Neuronal stem cell (in vitro differentiated cells): ENCODE results near the gene NFASC.

Experiments
- DNase-seq: peaks from one replicate; pipeline ENCODE4 v3.0.0-alpha.2; 2013; ENCODE audit warnings: low spot score
- H2AFZ ChIP-seq: one replicate; pipeline ENCODE4 v1.6.1; 2013; ENCODE audit warnings: mild to moderate bottlenecking, low read length, inconsistent platforms
- H2AK5ac ChIP-seq: 2 replicates; pipeline ENCODE4 v1.6.1; 2013; ENCODE audit warnings: low read depth, mild to moderate bottlenecking, inconsistent platforms, low read length, moderate library complexity, mixed read lengths
- H2BK120ac ChIP-seq: 2 replicates; pipeline ENCODE4 v1.6.1; 2013; ENCODE audit warnings: low read depth, mild to moderate bottlenecking, inconsistent platforms, low read length, moderate library complexity, mixed read lengths
- H2BK12ac ChIP-seq: one replicate; pipeline ENCODE4 v1.6.1; 2013; ENCODE audit warnings: low read length, inconsistent platforms
- H2BK15ac ChIP-seq: 2 replicates; pipeline ENCODE4 v1.6.1; 2013; ENCODE audit warnings: mild to moderate bottlenecking, low read length, inconsistent platforms, mixed read lengths
- H2BK5ac ChIP-seq: one replicate; pipeline ENCODE4 v1.6.1; 2013; ENCODE audit warnings: inconsistent platforms, mild to moderate bottlenecking, low read length, moderate library complexity
- H3K14ac ChIP-seq: one replicate; pipeline ENCODE4 v1.6.1; 2013; ENCODE audit warnings: low read length, inconsistent platforms
- H3K18ac ChIP-seq: 2 replicates; pipeline ENCODE4 v1.6.1; 2013; ENCODE audit warnings: low read length, inconsistent platforms
- H3K23ac ChIP-seq: 2 replicates; pipeline ENCODE4 v1.6.1; 2013; ENCODE audit warnings: low read depth, mild to moderate bottlenecking, mixed read lengths, low read length, inconsistent platforms; ENCODE audit not compliant: poor library complexity
- H3K27ac ChIP-seq: replicated peaks from 3 replicates; pipeline ENCODE4 v1.5.1; 2013; ENCODE audit warnings: low read length, inconsistent platforms
- H3K27me3 ChIP-seq, 3 experiments: 2 replicates each; pipeline ENCODE4 v1.6.1; 2013; ENCODE audit warnings: low read length in 3 of 3, mild to moderate bottlenecking in 2 of 3, inconsistent platforms in 1 of 3, low read depth in 1 of 3, mixed read lengths in 1 of 3, moderate library complexity in 1 of 3; ENCODE audit not compliant: control insufficient read depth in 3 of 3, insufficient read depth in 3 of 3
- H3K36me3 ChIP-seq, 2 donors: replicated peaks in 1 of 2; 2 replicates each; pipeline ENCODE4 v1.6.1; 2013; ENCODE audit warnings: low read length in 2 of 2; ENCODE audit not compliant: control insufficient read depth in 2 of 2, insufficient read depth in 2 of 2
- H3K4ac ChIP-seq: 2 replicates; pipeline ENCODE4 v1.6.1; 2013; ENCODE audit warnings: inconsistent platforms, mild to moderate bottlenecking, low read length, moderate library complexity
- H3K4me1 ChIP-seq, 2 donors: 1 replicate in 1 of 2; 2 replicates in 1 of 2; pipeline ENCODE4 v1.6.1; 2013; ENCODE audit warnings: low read length in 2 of 2, low read depth in 1 of 2; ENCODE audit not compliant: control insufficient read depth in 2 of 2, insufficient read depth in 1 of 2
- H3K4me2 ChIP-seq: one replicate; pipeline ENCODE4 v1.6.1; 2013; ENCODE audit warnings: mild to moderate bottlenecking, low read length, inconsistent platforms; ENCODE audit not compliant: insufficient read depth, poor library complexity, severe bottlenecking
- H3K4me3 ChIP-seq, 2 donors: 2 replicates each; pipeline ENCODE4 v1.5.1; 2013; ENCODE audit warnings: low read length in 2 of 2, mild to moderate bottlenecking in 2 of 2, inconsistent platforms in 1 of 2, moderate library complexity in 1 of 2
- H3K79me1 ChIP-seq: one replicate; pipeline ENCODE4 v1.6.1; 2013; ENCODE audit warnings: low read depth, mild to moderate bottlenecking, inconsistent platforms, low read length, moderate library complexity
- H3K9ac ChIP-seq: one replicate; pipeline ENCODE4 v1.6.1; 2013; ENCODE audit warnings: mild to moderate bottlenecking, low read depth, low read length, inconsistent platforms; ENCODE audit not compliant: poor library complexity
- H3K9me3 ChIP-seq, 2 donors: replicated peaks in 1 of 2; 2 replicates each; pipeline versions ENCODE3 to v1.6.1; 2013; ENCODE audit warnings: low read length in 2 of 2, mild to moderate bottlenecking in 2 of 2, inconsistent platforms in 1 of 2, low read depth in 1 of 2, mixed read lengths in 1 of 2, moderate library complexity in 1 of 2; ENCODE audit not compliant: control insufficient read depth in 2 of 2, insufficient read depth in 1 of 2
- H4K8ac ChIP-seq: one replicate; pipeline ENCODE4 v1.6.1; 2013; ENCODE audit warnings: low read depth, mild to moderate bottlenecking, inconsistent platforms, low read length, moderate library complexity
- H4K91ac ChIP-seq: one replicate; pipeline ENCODE4 v1.6.1; 2013; ENCODE audit warnings: low read length, low read depth, mild to moderate bottlenecking, inconsistent platforms; ENCODE audit not compliant: poor library complexity
- WGBS, 2 donors: extraction: QIAGEN DNeasy Blood & Tissue Kit; methylation state at CpG; one replicate each; pipeline ENCODE4 v1.1.7; 2013; ENCODE audit warnings: missing lambda C conversion rate in 2 of 2, mixed read lengths in 1 of 2; ENCODE audit not compliant: insufficient read length in 2 of 2, insufficient replicate concordance in 1 of 2; ENCODE audit errors: extremely low coverage in 2 of 2; 5-methylcytosine and 5-hydroxymethylcytosine counted together

The NFASC gene

DNA sequence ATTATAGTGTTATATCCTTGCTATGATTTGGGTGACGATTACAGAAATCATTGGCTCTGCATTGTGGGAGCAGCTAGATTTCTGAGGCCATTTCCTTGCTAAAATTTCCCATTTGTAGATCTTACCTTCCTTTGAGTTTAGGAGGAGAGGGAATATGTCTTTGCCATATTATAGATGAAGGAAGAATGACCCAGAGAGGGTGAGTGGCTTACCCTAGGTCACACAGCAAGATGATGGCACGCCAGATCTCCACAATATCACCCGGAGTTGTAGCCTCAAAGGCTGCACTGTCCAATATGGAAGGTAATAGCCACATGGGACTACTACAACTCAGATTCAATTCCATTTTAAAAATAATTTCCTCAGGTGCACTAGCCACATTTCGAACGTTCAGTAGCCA lies 182.6 kb downstream of the NFASC start:
- no peak overlapping the region for H2AFZ ChIP-seq
- WGBS, 2 donors, result no CpG with 5 or more reads among the region's 5 CpGs
- H3K4me3 ChIP-seq, result no peak overlapping the region
- no peak overlapping the region for H3K18ac ChIP-seq
- peaks cover 0 to 6% of the 10 kb centered on the region in 2 donors for H3K4me1 ChIP-seq
- H4K91ac ChIP-seq, result no peak overlapping the region
- H3K9ac ChIP-seq, result no peak overlapping the region
- no peaks in the 10 kb centered on the region for H3K9me3 ChIP-seq
- no peak overlapping the region for H2BK15ac ChIP-seq
- H4K8ac ChIP-seq, result no peak overlapping the region
- no peak for DNase-seq
- no peak overlapping the region for H3K27ac ChIP-seq
- H3K23ac ChIP-seq, result no peak overlapping the region
- no peak overlapping the region for H2BK5ac ChIP-seq
- no peak overlapping the region for H2AK5ac ChIP-seq
- no peak overlapping the region for H2BK120ac ChIP-seq
- peaks cover 0 to 61% (median 0%) of the 10 kb centered on the region in 3 experiments for H3K27me3 ChIP-seq
- no peak overlapping the region for H3K4me2 ChIP-seq
- no peaks in the 10 kb centered on the region for H3K79me1 ChIP-seq
- no peak overlapping the region for H3K14ac ChIP-seq
- no peak overlapping the region for H2BK12ac ChIP-seq
- H3K36me3 ChIP-seq, result no peaks in the 10 kb centered on the region
- H3K4ac ChIP-seq, result no peak overlapping the region

GRCh38 chr1:205054013-205054412 lies 183.4 kb downstream of the NFASC start:
- Histone ChIP-seq H2BK15ac (peak overlapping the region; percentile 16), H2AFZ (no peak overlapping the region), H3K18ac (no peak overlapping the region), H2BK5ac (no peak overlapping the region), H2AK5ac (peak overlapping the region; percentile 27), H3K4me2 (no peak overlapping the region), H4K91ac (no peak overlapping the region), H3K23ac (peak overlapping the region; percentile 8), H4K8ac (no peak overlapping the region), H3K36me3 (no peaks in the 10 kb centered on the region), H3K9me3 (no peaks in the 10 kb centered on the region), H3K9ac (no peak overlapping the region), H3K27ac (no peak overlapping the region), H3K14ac (no peak overlapping the region), H2BK120ac (no peak overlapping the region), H3K27me3 (peaks cover 0 to 59% (median 0%) of the 10 kb centered on the region in 3 experiments), H3K4me3 (no peak overlapping the region), H2BK12ac (no peak overlapping the region), H3K4ac (no peak overlapping the region), H3K4me1 (peaks cover 0 to 6% of the 10 kb centered on the region in 2 donors), H3K79me1 (no peaks in the 10 kb centered on the region)
- no CpG with 5 or more reads among the region's 7 CpGs for WGBS, 2 donors
- DNase-seq, result no peak

DNA sequence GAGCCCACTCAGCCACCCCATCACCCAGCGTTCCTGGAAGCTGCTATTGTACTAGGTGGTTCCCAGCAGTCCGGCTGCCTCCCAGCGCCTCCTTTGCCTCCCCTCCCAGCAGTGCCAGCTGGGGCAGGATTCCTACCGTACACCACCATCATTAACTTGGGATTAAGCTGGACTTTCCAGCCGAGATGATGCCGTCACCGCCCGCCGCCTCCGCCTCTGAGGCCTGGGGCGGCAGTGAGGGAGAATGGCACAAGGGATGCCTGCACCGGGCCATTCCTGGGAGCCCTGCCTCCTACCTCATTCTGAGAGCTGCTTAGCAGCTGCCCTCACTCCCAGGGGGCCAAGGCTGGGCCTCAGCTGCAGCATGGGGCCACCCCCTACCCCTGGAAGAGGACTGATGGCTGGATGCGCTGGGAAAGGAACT lies 185.5 kb downstream of the NFASC start:
- Histone ChIP-seq H2BK12ac (no peak overlapping the region), H3K4me1 (peaks cover under 1 to 7% of the 10 kb centered on the region in 2 donors), H3K36me3 (no peaks in the 10 kb centered on the region), H3K4me3 (no peak overlapping the region), H3K9ac (no peak overlapping the region), H2BK120ac (no peak overlapping the region), H3K4ac (no peak overlapping the region), H4K91ac (peak overlapping the region; percentile 64), H4K8ac (no peak overlapping the region), H3K79me1 (no peaks in the 10 kb centered on the region), H3K18ac (peak overlapping the region; percentile 55), H3K14ac (no peak overlapping the region), H2BK15ac (no peak overlapping the region), H3K9me3 (no peaks in the 10 kb centered on the region), H2AK5ac (no peak overlapping the region), H3K4me2 (no peak overlapping the region), H3K23ac (no peak overlapping the region), H2BK5ac (no peak overlapping the region), H2AFZ (no peak overlapping the region), H3K27me3 (peaks cover 0 to 45% (median 0%) of the 10 kb centered on the region in 3 experiments), H3K27ac (no peak overlapping the region)
- WGBS, 2 donors, result no CpG with 5 or more reads among the region's 13 CpGs
- DNase-seq, result no peak

DNA sequence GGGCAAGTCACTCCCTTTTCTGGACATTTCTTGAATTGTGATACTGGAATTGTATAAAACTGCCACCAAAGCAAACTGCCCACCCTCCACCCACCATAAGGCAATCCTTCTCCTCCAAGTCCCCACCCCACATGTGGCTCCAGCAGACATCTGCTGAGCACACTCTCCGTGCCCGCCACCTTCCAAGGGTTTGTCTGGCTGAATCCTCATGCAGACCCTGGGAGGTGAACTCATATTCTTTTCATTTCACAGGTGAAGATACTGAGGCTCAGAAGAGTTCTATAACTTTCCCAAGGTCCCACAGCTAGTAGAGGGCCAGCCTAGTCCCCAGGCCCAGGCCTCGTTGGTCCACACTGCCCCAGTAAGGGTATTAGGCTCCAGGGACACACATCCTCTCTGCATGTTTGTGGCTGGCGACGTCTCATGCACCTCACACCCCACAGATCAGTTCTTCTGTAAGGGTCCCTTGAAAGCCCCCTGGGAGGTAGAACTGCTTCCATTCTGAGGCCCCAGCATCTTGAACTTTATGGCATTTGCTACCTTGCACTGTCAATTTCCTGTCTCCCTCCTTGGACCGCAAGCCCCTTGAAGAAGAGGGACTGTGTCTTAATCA lies 186.4 kb downstream of the NFASC start:
- Histone ChIP-seq H4K91ac (no peak overlapping the region), H2AFZ (no peak overlapping the region), H3K14ac (no peak overlapping the region), H2BK15ac (peak overlapping the region; percentile 78), H3K79me1 (no peaks in the 10 kb centered on the region), H3K36me3 (no peaks in the 10 kb centered on the region), H3K23ac (no peak overlapping the region), H4K8ac (no peak overlapping the region), H3K18ac (peak overlapping the region; percentile 16), H3K4me2 (no peak overlapping the region), H3K4ac (no peak overlapping the region), H2BK12ac (no peak overlapping the region), H2AK5ac (no peak overlapping the region), H3K9me3 (no peaks in the 10 kb centered on the region), H3K4me1 (peaks cover 3 to 12% of the 10 kb centered on the region in 2 donors), H2BK5ac (no peak overlapping the region), H3K4me3 (no peak overlapping the region), H3K27me3 (peaks cover 0 to 37% (median 0%) of the 10 kb centered on the region in 3 experiments), H3K27ac (no peak overlapping the region), H3K9ac (no peak overlapping the region), H2BK120ac (no peak overlapping the region)
- no peak for DNase-seq
- WGBS, 2 donors, result no CpG with 5 or more reads among the region's 6 CpGs
